Inflammatory macrophage treated with lipopolysaccharide for 4 hours (primary cell): ENCODE data around the gene HHLA2.

Source experiments
- DNase-seq: peaks from one replicate; pipeline ENCODE4 v3.0.0-alpha.2; 2020

The HHLA2 gene

GRCh38 chr3:108394563-108394962 is 98.2 kb downstream of the HHLA2 start:
- no peak for DNase-seq

GRCh38 chr3:108396336-108396735 is 100.0 kb downstream of the HHLA2 start:
- no peak for DNase-seq

DNA sequence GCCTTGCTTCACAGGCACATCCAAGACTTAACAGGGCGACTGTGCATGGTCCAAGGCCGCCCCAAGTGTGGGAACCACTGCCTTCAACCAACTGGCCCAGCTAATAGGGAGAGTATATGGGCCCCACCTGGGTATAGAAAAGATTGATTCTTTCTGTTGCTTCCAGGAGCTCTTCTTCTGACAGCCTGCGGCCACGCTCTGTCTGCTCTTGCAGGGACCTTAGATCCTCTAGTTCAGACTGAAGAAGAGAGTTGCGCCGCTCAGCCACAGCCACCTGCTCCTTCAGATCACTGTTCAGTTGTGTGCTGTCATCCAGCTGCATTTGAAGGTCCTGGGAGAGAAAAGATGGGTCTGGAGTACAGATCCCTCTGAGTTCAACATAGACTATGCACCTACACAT is 102.2 kb downstream of the HHLA2 start:
- no peak for DNase-seq

GRCh38 chr3:108401836-108402235 is 105.5 kb downstream of the HHLA2 start:
- DNase-seq, result no peak

DNA sequence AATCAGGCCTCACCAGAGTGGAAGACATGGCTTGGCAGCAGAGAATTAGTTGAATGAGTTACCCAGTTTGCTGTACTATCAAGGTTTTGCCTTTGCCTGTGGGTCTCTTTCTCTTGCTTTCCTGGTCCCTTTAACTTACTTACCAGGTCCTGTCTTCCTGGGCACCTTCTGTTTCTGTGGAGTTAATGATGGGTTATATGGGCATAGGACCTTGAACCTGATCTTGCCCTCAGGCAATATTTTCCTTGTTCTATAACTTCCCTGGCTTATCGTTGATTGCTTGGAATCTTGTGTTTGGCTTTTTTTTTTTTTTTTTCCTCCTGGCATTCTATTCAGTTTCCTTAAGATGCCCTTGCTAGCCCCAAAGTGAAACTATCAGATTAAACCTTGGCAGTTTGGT is 106.8 kb downstream of the HHLA2 start:
- no peak for DNase-seq

GRCh38 chr3:108403686-108404345 is 107.5 kb downstream of the HHLA2 start:
- DNase-seq, result no peak

DNA sequence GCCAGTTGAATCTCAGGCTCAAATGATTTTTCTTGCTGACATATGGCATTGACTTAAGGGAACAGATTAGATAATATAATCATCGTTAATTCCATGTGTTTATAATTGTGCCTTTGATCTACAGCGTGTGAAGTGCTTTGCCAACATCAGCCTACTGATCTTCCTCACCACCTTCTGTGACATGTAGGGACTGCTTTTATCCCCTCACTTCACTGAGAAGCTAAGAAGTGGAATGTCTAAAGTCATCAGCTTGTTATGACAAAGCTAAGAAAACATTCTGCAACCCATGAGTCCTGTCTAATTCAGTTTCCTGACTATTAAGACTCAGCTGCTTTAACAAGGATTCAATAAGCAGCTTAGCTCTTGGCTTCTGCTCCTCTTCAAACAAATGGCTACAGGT is 108.0 kb downstream of the HHLA2 start:
- no peak for DNase-seq

- peak; percentile 54 for DNase-seq
Observed at GRCh38 chr3:108406063-108406660, 109.8 kb downstream of the HHLA2 start.

- peak; percentile 51 for DNase-seq
Observed at GRCh38 chr3:108406661-108407206, 110.4 kb downstream of the HHLA2 start.

DNA sequence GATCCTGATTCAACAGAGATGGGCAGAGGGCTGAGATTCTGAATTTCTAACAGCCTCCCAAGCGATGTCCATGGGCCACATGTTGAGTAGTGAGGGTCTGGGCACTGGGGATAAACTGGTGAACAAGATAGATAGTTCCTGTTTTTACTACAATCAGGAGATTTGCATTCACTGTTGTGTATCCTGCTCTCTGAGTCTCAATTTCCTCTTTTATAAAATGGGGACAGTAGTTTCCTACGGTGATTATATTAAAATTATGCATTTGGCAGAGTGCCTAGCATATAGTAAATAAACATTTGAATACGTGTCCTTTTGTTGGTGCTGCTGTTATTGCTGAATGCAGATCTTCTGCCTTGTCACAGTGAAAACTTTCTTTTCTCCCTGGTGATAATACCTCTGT is 111.5 kb downstream of the HHLA2 start:
- DNase-seq, result peak; percentile 53

GRCh38 chr3:108408883-108409799 is 112.8 kb downstream of the HHLA2 start:
- DNase-seq, result no peak

DNA sequence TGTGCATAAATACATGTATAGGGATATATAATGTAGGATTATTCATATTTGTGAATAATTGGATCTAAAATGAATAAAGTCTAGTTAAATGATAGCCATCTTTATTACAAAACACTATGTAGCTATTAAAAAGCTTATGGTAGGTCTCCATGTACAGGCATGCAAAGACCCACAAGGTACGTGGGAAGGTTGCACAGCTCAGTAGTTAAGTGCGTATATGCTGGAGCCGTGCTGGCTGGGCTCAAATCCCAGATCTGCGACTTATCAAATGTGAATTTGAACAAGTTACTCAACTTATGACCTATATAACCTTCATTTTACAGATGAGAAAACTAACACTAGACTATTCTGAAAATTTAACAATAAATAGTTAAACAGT is 113.4 kb downstream of the HHLA2 start:
- no peak for DNase-seq

DNA sequence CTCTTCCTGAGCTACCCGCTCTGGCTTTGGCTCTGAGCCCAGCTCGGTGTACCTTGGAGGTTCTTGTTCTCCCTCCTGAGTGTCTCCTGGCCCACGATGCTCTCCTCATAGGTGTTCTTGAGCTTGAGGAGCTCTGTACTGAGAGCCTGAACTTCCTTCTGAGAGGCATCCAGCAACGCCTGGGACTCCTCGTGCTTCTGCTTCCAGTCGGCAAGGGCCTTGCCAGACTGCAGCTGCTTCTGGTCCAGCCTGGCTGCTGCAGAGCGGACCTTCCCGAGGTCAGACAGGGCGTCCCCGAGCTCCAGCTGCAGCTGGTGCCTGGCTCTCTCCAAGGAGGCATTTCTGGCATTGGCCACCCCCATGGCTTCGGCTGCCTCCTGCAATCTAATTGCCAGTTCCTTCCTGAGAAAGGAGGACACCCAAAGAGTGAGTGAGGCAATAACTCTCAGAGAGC is 114.2 kb downstream of the HHLA2 start:
- no peak for DNase-seq

- DNase-seq, result peak; percentile 16
Observed at GRCh38 chr3:108412121-108412750, 115.9 kb downstream of the HHLA2 start.

DNA sequence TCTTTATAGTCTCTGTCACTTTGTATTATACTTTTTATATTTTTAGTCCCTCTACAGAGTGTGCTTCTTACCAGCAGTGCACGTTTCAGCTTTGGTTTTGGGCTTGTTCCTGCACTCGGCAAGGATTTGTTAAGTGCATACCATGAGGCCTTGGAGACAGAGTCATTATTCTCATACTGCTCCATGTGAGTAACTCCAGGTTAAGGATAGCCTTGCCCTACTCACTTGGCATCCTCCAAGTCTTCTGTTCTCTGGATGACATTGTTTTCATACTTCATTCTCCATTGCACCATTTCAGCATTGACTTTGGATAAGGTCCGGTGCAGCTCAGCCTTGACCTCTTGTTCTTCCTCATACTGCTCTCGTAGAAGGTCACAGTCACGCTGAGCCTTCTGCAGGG is 117.7 kb downstream of the HHLA2 start:
- no peak for DNase-seq

- no peak for DNase-seq
Observed at GRCh38 chr3:108415661-108416060, 119.3 kb downstream of the HHLA2 start.

DNA sequence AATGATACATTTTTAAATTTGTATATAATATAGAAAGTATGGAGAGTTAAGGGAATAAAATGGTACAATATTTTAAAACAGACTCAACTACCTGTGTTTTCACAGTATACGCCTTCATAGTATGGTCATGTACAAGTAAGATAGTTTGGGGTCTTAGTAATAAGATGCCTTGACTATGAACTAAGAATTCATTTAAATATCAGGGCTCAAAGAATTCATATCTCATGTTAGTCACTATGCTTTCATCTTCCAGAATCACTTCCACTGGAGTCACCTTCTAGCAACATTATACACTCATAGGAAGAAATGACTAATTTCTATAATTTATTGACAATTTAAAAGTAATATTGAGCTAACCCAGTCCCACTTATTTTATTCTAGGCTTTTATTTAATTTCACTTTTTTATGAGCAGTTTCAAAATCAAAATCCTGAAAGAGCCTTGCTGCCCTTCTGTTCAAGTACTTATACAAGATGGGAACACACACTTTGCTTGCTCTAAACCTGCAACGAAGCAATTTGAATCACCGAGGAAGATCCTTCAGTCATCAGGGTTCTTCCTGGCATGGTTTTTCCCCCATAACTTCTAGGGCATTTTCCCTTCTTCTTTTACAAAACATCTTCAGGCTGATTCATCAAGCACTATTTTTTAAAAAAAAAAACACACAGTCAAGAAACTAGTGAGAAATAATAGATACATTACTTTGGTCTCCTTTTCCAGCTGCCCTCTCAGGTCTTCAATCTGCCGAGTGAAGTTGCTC is 119.9 kb downstream of the HHLA2 start:
- DNase-seq, result peak; percentile 1

- DNase-seq, result no peak
Observed at GRCh38 chr3:108420926-108421325, 124.6 kb downstream of the HHLA2 start.
